ENCODE results near the gene NFIX.

DNA sequence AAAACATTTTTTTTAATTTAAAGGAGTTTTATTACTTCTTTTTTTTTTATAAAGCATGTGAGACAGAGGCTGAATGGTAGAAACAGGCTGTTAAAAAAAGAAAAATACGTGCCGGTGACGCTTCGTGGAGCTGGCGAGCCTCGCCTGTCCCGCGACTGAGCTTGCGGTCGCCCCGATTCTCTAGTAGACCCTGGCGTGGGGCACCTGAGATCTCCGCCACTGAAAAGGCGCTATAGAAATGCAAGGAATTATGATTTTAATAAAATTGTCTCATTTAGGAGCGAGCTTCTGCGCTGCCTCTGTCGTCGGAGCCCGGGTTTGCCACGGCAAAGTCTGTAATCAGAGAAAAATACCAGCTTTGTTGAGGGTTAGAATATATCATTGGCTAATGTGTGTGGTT is 18.4 kb downstream of the NFIX start:
- TF ChIP-seq, protein P1, sequence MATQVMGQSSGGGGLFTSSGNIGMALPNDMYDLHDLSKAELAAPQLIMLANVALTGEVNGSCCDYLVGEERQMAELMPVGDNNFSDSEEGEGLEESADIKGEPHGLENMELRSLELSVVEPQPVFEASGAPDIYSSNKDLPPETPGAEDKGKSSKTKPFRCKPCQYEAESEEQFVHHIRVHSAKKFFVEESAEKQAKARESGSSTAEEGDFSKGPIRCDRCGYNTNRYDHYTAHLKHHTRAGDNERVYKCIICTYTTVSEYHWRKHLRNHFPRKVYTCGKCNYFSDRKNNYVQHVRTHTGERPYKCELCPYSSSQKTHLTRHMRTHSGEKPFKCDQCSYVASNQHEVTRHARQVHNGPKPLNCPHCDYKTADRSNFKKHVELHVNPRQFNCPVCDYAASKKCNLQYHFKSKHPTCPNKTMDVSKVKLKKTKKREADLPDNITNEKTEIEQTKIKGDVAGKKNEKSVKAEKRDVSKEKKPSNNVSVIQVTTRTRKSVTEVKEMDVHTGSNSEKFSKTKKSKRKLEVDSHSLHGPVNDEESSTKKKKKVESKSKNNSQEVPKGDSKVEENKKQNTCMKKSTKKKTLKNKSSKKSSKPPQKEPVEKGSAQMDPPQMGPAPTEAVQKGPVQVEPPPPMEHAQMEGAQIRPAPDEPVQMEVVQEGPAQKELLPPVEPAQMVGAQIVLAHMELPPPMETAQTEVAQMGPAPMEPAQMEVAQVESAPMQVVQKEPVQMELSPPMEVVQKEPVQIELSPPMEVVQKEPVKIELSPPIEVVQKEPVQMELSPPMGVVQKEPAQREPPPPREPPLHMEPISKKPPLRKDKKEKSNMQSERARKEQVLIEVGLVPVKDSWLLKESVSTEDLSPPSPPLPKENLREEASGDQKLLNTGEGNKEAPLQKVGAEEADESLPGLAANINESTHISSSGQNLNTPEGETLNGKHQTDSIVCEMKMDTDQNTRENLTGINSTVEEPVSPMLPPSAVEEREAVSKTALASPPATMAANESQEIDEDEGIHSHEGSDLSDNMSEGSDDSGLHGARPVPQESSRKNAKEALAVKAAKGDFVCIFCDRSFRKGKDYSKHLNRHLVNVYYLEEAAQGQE (IDR thresholded peaks at IDR 0.05; ENCODE audit: insufficient read depth in 1 of 2, low read depth in 2 of 2, low read length in 1 of 2): no peak
- TF ChIP-seq CTCF (IDR thresholded peaks at IDR 0.05): no peak
- TF ChIP-seq POLR2AphosphoS5 (IDR thresholded peaks at IDR 0.05; ENCODE audit: low read depth, low read length): no peak

Measured in Panc1 (cell line).